Astrocyte (in vitro differentiated cells and primary cell): ENCODE measurements around the gene GALNT17.

ENCODE experiments used
- EZH2 ChIP-seq: IDR thresholded peaks from 2 replicates; pipeline ENCODE4 v1.6.1; 2012; ENCODE audit warnings: mild to moderate bottlenecking, low read length, inconsistent platforms; ENCODE audit not compliant: insufficient read depth
- TF ChIP-seq, protein P1 (sequence below): IDR thresholded peaks from 2 replicates; pipeline ENCODE4 v1.5.1; 2011; ENCODE audit warnings: low read depth, mild to moderate bottlenecking, inconsistent platforms, low read length, moderate library complexity; ENCODE audit not compliant: insufficient read depth

DNA sequence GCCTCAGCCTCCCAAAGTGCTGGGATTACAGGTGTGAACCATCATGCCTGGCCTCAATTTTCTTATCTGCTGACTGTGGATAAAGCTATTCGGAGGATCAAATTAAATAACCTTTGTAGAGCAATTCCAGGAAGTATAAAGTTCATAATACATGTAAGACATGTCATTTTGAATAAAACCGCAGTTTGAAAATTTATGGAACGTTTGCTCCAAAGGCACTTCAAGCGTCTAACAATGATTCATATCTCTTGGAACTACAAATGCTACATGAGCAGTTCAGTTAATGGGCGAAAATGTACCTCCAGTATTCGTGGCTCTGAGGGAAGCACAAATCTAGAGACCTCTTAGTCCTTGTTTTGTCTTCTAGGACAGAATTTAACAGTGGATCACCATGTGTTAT lies 190.3 kb downstream of the GALNT17 start:
- TF ChIP-seq, protein P1, sequence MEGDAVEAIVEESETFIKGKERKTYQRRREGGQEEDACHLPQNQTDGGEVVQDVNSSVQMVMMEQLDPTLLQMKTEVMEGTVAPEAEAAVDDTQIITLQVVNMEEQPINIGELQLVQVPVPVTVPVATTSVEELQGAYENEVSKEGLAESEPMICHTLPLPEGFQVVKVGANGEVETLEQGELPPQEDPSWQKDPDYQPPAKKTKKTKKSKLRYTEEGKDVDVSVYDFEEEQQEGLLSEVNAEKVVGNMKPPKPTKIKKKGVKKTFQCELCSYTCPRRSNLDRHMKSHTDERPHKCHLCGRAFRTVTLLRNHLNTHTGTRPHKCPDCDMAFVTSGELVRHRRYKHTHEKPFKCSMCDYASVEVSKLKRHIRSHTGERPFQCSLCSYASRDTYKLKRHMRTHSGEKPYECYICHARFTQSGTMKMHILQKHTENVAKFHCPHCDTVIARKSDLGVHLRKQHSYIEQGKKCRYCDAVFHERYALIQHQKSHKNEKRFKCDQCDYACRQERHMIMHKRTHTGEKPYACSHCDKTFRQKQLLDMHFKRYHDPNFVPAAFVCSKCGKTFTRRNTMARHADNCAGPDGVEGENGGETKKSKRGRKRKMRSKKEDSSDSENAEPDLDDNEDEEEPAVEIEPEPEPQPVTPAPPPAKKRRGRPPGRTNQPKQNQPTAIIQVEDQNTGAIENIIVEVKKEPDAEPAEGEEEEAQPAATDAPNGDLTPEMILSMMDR, result no peak
- no peak for TF ChIP-seq EZH2
